ENCODE data around the gene SRGN.

DNA sequence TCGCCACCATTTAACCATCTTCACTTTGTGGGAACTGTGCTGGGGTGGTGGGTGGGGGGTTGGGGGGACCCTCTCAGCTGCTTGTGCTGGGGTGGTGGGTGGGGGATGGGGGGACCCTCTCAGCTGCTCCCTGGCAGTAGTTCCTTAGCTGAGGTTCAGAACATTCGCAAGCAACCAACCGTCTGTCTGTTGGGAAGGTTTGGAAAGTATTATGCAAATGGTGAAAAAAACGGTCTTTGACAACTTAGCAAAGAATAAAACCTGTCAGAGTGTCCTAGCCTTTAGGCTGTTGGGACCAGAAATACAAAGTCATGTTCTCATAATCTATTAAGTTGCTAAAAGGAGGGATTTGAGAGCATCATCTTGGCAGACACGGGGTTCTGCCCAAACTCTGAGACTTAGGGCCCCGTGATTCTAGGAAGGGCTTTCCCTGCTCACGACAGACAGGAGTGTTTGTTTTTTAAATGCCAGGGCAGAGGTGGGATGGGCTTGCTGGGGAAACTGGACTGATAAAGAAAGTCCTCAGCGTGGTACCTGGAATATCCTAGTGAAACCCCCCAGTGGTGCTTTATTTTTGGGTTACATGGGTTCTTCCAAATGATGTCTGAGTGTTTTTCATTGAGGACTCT lies 14.1 kb upstream of the SRGN start:
- TF ChIP-seq, protein P1, sequence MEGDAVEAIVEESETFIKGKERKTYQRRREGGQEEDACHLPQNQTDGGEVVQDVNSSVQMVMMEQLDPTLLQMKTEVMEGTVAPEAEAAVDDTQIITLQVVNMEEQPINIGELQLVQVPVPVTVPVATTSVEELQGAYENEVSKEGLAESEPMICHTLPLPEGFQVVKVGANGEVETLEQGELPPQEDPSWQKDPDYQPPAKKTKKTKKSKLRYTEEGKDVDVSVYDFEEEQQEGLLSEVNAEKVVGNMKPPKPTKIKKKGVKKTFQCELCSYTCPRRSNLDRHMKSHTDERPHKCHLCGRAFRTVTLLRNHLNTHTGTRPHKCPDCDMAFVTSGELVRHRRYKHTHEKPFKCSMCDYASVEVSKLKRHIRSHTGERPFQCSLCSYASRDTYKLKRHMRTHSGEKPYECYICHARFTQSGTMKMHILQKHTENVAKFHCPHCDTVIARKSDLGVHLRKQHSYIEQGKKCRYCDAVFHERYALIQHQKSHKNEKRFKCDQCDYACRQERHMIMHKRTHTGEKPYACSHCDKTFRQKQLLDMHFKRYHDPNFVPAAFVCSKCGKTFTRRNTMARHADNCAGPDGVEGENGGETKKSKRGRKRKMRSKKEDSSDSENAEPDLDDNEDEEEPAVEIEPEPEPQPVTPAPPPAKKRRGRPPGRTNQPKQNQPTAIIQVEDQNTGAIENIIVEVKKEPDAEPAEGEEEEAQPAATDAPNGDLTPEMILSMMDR (IDR thresholded peaks at IDR 0.05): no peak
- TF ChIP-seq EZH2 (IDR thresholded peaks at IDR 0.05; ENCODE audit: borderline replicate concordance, insufficient read depth, low read depth, low read length, poor library complexity, severe bottlenecking): no peak
